ENCODE data around the gene PDK2.

Gene PDK2

DNA sequence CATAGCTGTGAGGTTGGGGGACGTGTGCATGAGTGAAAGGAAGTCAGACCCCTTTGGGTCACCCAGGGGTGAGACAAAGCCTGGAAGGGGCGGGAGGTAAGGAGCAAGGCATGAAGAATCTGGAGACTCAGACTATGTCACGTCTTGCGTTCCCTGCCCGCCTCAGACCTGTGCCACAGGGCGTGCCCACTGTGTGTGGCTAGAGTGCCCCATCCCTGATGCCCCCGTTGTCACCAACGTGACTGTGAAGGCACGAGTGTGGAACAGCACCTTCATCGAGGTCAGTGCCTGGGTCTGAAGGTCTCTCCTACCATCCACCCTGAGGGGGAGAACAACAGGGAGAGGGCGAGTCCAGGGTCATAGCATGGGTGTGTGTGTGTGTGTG lies 15.1 kb upstream of the PDK2 start:
- DNase-seq, result no peak

DNA sequence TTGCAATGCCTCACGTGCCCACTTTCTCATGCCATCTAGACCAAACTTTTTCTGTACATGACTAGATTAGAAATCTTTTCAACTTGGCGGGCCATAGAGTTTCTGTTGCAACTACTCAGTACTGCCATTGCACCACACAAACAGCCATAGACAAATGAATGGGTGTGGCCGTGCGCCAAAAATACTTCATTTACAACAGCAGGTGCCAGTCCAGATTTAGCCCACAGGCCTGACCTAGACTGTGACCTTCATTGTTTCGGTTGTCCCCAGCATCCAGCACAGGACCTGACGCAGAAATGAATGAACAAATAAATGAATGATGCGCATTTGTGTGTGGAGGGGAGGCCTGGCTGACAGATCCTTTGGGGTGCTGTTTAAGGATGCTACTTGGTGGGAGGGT lies 14.3 kb upstream of the PDK2 start:
- DNase-seq, result no peak

DNA sequence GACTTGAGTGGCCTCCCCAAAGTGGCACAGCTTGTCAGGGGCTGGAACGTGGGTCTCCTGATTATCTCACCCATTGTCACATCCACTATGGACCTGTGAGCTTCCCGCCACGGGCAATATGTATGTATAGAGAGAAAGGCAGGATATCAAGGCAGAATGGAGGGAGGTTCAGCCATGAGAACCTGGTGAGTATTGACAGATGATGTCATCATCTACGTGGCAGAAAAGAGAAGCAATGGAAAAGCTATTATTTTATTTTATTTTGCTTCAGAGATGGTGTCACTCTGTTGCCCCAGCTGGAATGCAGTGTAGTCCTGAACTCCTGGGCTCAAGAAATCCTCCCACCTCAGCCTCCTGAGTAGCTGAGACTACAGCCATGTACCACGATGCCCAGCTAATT lies 13.4 kb upstream of the PDK2 start:
- no peak for DNase-seq

DNA sequence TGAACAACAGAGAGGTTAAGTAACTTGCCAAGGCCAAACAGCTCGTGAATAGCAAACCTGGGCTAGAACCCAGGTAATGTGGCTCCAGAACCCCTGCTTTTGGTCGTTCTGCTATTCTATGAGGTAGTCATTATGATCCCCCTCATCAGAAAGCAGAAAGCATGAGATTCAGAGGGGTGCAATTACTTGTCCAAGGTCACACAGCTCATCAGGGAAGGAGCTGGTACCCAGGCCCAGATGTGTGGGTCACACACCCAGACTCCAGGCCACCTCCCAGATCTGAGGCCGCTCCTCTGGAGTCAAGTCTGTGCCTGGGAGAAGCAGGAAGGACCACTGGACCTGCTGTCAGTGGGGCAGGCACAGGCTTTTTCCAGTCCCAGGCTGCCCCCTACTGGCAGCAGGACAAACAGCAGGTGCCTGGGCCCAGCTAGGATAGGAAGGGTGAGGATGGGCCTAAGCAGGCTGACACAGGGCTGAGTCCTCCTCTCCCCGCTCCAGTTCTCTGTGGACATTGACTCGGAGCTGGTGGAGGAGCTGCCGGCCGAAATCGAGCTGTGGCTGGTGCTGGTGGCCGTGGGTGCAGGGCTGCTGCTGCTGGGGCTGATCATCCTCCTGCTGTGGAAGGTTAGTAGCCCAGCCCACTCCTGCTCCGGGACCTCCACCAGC lies 7.8 kb upstream of the PDK2 start:
- peak; percentile 31 for DNase-seq

DNA sequence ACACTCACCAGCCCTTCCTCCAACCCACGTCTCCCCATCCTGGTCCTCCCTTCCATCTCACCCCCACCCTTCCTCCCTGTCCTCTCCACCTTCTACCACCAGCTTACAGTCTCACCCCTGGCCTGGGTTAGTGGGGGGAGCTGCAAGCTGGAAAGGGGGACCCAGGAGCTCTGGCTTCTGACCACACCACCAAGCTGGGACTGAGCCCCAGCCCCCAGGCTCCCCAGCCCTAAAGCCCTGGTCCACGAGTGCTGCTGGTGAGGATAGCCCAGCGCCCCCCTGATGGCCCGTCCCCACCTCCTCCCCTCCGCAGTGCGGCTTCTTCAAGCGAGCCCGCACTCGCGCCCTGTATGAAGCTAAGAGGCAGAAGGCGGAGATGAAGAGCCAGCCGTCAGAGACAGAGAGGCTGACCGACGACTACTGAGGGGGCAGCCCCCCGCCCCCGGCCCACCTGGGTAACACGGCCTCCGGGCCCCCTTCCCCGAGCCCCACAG lies 7.2 kb upstream of the PDK2 start:
- DNase-seq, result no peak

DNA sequence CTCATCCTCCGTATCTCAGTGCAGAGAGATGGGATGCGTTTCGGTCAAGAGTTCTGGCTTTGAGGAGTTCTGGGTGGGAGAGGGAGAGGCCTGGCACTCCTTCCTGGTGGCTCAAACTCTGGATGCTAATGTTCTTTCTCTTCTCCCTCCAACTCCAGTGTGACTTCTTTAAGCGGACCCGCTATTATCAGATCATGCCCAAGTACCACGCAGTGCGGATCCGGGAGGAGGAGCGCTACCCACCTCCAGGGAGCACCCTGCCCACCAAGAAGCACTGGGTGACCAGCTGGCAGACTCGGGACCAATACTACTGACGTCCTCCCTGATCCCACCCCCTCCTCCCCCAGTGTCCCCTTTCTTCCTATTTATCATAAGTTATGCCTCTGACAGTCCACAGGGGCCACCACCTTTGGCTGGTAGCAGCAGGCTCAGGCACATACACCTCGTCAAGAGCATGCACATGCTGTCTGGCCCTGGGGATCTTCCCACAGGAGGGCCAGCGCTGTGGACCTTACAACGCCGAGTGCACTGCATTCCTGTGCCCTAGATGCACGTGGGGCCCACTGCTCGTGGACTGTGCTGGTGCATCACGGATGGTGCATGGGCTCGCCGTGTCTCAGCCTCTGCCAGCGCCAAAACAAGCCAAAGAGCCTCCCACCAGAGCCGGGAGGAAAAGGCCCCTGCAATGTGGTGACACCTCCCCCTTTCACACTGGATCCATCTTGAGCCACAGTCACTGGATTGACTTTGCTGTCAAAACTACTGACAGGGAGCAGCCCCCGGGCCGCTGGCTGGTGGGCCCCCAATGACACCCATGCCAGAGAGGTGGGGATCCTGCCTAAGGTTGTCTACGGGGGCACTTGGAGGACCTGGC lies 6.0 kb upstream of the PDK2 start:
- no peak for DNase-seq

DNA sequence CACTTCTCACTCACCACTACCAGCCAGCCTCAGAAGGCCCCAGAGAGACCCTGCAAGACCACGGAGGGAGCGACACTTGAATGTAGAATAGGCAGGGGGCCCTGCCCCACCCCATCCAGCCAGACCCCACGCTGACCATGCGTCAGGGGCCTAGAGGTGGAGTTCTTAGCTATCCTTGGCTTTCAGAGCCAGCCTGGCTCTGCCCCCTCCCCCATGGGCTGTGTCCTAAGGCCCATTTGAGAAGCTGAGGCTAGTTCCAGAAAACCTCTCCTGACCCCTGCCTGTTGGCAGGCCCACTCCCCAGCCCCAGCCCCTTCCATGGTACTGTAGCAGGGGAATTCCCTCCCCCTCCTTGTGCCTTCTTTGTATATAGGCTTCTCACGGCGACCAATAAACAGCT lies 5.1 kb upstream of the PDK2 start:
- no peak for DNase-seq

DNA sequence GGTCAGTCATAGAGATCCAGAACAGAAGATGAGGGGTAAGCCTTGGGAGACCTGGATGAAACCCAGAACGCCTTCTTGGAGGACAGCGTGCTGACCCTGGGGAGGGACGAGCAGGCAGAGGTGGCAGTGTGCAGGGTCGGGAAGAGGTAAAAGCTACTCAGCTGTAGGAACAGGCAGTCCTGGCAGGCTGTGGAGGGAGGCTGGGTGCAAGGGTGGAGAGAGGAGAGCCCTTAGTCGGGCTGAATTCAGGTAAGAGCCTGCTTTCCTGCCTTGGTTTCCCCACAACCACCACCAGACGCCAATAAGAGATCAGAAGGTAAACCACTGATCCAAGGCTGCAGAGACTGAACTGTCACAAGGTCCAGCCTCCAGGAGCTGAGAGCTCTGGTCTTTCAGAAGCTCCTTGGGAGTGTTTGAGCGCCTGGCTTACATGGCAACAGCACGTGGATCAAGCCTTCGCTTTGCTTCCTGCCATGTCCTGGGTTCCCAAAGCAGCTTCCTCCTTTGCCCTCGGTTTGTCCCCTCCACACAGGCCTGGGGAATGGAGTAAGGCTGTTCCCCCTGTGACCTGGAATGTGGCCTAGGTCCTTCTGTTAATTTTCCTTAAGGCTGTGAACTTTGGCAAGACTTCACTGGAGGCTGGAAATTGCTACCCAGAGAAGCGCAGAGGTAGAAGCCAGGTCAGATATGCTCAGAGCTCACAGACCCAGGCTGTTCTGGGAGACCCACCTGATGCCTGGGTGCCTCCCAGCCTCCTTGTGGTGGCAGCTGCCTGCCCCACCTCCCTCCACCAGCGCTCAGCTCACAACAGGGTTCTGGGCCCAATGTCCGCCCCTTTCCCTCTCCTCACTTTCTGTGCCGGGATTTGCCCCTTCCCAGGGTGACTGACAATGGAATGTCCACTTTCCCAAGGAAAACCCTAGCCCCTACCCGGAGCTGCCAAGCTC lies 3.9 kb upstream of the PDK2 start:
- DNase-seq, result no peak

DNA sequence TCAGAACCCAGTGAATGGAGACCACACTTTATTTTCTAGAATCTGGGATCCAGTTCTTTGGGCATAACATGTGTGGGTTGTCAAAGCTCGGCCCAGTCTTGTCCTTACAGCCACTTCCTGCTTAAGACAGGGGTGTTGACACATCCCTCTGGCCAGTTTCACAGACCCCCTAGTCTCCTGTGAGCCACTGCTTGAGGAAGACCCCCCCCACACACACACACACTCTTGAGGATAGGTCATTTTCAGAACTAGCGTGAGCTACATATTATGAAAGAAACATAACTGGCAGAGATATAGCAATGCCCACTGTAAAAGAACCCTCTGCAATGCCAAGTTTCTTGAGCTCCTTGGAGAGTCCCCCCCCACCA lies 3.2 kb upstream of the PDK2 start:
- DNase-seq, result no peak

DNA sequence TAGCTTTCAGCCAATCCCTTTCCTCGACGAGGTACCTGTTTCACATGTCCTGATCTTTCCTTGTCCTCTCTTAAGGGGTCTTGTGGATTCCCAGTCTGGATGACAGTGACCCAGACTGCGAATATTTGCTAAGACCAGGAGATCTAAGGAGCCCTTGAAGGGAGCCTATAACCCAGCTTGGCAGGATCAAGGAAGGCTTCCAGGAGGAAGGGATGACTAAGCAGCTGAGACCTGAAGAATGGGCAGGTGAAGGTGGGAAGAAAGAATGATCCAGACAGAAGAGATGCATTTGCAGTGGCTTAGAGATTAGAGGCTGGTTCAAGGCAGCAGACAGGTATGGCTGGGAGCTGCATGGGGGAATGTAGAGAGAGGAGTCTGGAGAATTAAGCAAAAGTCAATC lies 1.9 kb upstream of the PDK2 start:
- no peak for DNase-seq

DNA sequence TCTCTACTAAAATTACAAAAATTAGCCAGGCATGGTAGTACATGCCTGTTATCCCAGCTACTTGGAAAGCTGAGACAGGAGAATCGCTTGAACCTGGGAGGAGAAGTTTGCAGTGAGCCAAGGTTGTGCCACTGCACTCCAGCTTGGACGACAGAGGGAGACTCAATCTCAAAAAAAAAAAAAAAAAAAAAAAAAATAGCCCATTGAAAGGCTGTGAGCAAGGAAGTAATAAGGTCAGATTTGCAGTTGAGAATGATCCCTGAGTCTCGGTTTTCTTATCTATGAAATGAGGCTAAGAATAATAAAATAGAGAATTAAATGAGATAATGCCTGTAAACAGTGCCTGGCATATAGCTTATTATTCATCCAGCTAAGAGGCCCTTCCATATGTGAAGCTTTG lies 1.3 kb upstream of the PDK2 start:
- no peak for DNase-seq

DNA sequence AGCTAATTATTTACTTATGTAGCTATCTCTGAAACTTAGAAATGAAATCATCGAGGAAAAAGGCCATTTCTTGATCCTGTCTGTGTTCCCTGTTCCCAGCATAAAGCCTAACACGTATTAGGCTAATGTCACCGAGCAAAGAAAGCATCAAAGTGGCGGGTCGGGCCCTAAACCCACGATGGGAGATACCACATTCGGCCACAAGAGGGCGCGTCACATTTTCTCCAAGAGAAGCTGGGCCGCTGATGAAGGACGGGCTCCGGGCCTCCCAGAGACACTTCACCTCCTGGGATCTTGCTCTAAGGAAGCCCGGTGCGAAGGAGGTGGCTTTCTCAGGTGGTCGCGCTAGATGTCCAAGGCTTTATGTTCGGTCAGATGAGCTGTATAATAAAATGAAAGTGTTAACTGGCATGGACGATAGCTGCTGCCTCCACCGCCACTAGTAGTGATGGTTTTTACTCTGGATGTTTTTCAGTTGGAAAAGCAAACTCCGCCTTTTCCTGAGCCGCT lies 853 bp upstream of the PDK2 start:
- peak; percentile 95 for DNase-seq

DNA sequence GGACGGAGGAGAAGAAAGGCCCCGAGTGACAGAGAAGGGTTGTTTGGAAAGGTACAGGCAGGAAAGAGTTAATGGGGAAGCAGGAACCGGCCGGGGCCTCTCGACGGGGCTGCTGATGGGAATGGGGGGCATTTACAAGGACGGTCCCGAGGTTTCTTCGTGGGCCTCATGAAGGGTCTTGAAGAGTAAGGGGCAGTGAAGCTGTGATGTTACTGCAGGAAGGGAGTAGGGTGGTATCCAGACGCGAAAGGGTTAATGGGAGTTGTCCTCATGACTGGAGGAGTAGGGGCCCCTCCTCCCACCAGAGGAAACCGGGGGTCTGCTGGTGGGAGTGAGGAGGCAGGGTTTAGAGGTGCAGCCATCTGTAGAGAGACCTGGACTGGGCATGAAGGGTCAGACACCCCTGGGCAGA lies 481 bp downstream of the PDK2 start:
- no peak for DNase-seq

DNA sequence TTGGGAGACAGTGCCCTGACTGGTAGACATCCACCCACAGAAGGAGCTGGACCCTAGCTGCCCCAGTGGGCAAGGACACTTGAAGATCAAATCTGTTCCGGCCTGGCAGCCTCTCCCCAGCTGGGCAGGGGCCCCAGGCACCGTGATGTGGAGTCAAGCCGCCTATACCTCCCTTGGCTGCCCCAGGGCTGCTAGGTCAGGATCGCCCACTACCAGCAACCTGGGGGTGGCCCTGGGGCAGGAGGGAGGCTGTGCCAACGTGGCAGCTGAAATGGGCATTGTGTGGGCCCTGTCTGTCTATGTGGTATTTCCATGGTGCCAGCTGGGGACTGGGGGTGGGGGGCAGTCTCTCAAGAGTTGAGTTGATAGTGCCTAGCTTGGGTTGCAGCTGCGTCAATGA lies 941 bp downstream of the PDK2 start:
- no peak for DNase-seq

DNA sequence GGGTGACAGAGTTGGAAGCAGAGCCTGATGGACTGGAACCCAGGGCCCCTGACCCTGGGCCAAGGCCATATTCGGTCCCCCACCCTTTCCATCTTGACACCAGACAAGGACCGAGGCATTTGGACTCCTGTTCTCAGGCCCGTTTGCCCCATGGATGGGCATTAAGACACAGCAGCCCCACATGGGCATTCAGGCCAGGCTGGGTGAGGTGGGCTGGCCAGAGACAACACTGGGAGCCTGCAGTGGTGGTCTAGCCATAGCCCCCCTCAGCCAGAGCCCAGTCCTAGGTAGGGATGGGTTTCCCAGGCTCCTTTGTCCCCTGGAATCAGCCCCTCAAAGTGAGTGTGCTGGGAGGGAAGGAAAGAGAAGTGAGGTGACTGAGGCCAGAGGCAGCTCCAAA lies 1.6 kb downstream of the PDK2 start:
- no peak for DNase-seq

DNA sequence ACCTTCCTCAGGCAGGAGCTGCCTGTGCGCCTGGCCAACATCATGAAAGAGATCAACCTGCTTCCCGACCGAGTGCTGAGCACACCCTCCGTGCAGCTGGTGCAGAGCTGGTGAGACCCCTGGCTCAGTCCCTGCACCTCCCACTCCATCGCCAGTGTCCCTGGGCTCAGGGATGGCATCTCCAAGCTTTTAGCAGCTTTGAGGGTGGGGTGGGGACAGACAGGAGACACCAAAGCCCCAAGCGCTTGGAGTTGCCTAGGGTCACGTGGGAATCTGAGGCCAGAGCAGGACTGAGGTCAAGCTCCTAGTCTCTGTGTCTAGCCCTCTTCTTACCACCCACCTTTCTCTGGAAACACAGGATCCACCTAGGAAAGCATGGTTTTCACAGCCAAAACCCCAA lies 2.3 kb downstream of the PDK2 start:
- no peak for DNase-seq

DNA sequence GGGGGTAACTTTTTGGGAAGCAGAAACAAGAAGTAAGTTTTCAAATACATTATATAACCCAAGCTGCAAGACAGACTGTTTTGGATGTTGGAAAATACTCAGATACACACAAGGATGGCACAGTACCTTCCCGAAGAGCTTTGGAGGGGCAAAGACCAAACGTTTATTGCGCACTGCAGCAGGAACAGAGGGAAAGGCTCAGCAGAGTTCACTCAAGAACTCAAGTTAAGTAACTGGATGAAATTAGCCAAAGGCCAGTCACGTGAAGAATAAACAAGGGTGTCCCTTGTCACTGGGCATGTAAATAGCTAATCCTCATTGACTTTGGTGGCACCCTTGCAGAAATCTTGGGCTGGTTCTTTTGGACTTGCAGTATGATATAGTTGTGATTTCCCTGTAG lies 2.8 kb downstream of the PDK2 start:
- DNase-seq, result no peak

DNA sequence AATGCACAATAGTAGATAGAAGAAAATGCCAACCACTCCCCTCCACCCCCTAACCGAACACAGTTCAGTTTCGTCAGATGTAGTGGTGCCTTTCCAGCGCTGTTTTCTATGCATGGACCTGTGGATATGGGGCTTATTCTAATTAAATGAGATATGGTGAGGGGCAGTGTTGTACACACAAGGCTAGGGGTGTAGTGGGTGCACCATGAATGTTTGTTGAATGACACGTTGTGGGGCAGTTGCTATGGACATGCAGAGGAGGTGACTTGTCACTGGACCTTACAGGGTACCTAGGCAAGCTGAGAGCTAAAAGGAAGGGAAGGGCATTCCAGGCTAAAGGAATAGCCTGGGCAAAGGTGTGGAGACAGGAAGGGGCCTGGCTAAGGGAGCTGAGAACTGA lies 3.4 kb downstream of the PDK2 start:
- no peak for DNase-seq

DNA sequence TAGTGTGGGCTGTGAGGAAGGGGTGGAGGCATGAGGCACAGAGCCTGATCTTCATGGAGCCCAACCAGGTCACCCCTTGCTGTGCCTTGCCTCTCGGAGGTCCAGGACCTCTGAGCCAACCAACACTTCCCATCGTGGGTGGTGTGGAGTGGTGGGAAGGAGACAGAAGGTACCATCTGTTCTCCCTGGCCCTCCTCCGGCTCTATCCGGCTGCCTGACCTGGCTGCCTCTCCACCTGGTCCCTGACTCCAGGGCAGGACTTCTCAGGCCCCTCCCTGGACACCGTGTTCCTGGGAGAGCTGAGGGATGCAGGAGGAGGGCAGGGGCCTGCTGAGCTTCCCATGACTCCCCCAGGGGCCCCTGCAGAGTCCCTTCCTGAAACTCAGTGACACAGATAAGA lies 3.9 kb downstream of the PDK2 start:
- no peak for DNase-seq

DNA sequence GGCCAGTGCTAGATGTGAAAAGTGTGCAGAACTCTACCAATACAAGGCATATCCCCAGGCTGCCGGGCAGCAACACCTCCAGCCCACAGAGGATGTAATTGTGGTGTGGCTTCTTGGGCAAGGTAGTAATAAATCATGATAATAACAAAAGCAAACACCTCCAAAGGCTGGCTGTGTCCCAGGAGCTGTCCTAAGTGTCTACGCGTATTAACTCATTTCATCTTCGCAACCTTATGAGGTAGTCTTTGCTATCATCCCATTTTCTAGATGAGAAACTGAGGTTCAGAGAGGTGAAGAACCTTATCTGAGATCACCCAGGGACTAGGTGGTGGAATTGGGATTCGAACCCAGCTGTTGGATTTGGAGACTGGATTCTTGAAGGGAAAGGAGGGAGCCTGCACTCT lies 5.3 kb downstream of the PDK2 start:
- DNase-seq, result no peak

DNA sequence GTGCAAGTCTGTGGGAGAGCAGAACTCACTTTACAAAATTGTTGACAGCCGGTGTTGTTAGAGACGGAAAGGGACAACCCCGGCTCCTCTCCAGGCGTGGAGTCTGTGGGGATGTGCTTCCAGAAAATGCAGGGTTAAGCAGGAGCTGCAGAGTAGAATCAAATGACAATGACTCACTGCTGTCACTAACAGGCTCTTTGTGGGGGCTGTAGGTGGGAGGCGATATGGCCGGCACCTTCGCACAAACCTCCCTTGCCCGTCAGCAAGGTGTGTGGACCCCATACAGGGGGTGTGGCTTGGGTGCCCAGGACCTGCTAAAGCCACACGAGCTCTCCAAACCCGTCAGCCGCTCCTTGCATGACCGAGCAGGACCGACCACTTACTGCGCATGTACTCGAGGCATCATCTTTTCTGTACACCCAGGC lies 5.8 kb downstream of the PDK2 start:
- no peak for DNase-seq

DNA sequence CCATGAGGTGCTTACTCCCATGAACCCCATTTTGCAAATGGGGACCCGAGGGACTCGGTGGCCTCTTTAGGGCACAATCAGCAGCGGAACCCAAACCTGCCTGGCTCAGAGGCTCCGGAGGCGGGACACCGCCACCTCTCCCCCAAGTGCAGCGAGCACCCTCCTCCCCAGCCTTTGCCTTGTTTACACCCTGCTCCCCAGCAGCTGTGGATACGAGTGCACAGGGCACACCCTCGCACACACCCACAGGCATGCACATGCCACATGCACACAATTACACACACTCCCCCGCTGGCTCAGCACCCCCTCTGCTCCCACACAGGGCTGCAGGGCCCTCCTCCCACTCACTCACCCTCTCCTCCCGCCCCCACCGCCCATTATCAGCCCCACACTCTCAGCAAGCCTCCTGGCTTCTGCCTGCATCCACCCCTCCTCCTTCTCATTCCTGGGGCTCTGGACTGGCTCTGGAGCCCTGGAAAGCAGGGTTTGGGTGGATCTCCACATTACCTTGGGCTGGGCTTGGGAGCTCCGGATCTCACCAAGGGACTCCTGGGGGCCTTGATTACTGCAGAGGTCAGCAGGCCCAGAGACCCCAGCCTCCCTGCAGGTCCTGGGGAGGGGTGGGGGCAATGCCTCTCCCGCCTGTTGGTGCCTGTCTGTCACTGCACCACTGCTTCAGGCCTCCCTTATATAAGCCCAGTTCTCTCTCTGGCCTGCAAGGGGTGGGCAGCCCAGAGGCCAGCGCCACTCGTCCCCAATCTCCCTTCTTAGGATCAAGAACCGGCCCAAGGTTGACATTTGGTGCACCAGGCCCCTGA lies 6.4 kb downstream of the PDK2 start:
- DNase-seq, result no peak

Data from KG1 (cell line).